ENCODE results near the gene RNF4.
A peak's percentile ranks its signal among the peaks of the same experiment; 100 is the strongest.

RNF4 gene

DNA sequence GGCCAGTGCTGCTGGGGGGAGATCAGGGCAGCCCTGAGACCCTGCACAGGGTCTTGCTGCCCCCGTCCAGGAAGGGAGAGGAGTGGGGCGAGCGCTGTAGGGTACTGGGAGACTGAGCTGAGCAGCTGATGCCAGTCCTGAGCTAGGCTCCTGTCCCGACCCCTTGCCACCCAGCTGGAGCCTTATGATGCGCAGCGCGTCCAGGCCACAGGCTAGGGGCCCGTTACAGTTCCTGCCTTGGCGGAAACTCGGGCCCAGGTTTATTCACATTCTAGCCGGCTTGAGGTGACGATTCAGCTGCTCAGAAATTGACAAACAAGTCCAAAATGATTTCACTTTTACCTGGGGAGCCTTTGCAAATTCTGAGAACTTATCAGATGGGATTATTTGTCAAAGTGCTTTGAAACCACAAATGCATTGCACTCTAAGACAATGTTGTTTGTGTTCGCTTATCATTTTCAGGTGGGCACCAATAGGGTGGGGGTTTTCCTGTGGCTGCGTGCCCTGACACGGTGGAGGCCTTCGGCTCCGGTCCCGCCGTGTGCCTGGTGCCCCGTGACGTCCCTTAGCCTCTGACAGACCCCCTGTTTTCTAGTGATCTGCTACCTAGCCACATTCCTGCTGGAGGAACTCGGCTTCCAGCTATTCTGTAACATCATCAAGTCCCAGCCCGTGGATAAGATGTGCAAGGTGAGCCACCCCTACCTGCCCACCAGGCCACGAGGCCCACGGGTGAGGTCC is 31.3 kb upstream of the RNF4 start:
- no peak for DNase-seq (ENCODE audit: low read depth in 2 of 2)

DNA sequence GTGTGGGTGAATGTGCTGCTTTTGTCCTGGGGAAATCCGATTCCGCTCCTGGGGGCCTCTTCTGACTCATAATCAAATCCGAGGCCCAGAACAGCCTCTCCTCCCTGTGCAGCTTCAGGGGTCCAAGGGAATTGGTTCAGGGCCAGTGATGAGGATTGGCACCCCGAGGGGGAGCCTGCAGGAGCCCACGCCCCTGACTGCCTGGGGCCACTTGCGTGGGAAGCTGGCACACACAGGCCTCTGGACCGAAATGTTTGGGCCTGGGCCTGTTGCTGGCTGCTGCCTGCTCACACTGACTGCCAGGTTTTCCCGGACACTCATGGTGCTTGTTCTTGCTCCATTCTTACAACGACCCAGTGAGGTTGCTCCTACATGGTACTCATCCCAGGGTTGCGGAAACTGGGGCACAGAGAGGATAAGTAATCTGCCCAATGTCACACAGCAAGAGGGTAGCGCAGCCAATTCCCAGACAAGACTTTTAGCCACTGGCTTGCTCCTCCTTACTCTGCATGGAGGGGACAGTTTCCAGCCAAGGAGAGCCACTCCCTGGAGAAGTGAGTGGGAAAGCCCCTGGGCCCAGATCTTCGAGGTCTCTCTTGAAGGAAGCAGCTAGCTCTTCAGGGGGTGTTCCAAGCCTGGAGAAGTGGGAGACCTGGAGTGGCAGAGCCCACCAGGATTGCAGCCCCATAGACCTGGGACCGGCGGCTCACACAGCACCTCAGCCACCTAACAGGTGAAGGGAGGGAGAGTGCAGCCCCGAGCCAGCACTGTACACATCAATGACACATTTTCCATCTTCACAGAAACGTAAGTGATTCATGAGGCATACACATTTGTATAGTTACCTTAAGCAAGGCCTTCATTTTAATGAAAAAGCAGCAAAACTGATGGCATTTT is 29.8 kb upstream of the RNF4 start:
- no peak for DNase-seq (ENCODE audit: low read depth in 2 of 2)

GRCh38 chr4:2441393-2442174 is 27.3 kb upstream of the RNF4 start:
- DNase-seq (ENCODE audit: low read depth in 2 of 2): peak; percentile 24 to 48

GRCh38 chr4:2442175-2442993 is 26.5 kb upstream of the RNF4 start:
- no peak for DNase-seq (ENCODE audit: low read depth in 2 of 2)

DNA sequence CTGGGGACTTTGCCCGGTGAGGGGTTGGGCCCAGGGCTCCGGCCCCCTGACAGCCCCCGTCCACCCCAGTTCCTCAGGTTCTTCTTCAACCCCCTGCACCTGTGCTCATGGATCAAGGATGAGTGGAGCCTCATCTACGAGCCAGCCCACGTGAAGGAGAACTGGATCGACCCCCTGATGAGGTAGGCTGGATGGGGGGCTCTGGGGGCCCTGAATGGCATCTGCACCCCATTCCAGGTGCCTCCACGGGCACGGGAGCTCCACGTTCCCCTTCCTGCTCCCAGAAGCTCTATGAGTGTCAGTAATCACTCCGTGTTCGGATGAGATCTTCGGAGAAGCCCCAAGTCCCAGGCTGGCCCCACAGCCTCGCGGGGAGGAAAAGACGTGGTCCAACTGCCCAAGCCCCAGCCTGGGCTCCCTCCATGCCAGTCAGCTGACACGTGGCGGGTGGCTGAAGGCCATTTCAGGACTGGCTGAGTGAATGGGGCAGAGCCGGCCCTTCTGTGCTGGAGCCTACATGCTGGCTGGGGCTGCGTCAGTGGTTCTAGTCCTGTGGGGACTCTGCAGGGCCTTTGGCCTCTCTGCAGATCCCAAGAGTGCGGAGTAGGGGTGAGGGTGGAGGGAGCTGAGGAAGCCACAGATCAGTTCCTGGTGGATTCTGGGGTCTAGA is 25.7 kb upstream of the RNF4 start:
- DNase-seq (ENCODE audit: low read depth in 2 of 2): no peak

DNA sequence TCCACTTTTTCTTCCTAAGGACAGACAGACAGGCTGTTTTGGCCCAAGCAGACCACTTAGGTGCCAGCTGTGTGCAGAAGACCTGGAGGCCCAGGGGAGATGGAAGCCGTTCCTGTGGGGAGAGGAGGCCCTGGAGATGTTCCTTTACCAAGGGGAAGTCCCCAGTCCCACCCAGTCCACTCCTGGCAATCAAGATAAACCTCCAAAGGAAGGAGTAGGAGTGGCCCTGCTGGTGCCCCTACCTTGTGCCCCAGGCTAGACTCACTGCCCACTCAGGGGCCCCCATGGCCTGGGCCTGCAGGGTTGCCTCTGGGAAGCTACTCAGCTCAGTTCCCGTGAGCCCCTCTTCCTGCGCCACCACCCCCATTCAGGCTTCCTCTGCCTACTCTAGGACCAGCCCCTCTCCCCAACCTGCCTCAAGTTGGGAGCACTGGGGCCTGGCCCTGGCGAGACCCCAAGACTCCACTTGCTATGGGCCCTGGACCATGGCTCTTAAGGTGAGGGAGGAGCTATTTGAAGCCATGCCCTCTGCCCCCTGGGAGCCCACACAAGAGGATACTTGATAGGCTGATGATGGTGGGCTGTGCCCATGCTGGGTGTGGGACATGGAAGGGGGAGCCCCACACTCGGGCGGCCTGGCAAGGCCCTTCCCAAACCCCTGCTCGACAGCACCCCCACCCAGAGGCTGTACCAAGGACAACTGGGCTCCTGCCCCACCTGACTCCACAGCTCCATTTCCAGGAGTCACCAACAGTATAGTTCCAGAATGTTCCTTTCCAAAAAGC is 24.8 kb upstream of the RNF4 start:
- no peak for DNase-seq (ENCODE audit: low read depth in 2 of 2)

GRCh38 chr4:2445130-2445529 is 23.8 kb upstream of the RNF4 start:
- DNase-seq (ENCODE audit: low read depth in 2 of 2): no peak

DNA sequence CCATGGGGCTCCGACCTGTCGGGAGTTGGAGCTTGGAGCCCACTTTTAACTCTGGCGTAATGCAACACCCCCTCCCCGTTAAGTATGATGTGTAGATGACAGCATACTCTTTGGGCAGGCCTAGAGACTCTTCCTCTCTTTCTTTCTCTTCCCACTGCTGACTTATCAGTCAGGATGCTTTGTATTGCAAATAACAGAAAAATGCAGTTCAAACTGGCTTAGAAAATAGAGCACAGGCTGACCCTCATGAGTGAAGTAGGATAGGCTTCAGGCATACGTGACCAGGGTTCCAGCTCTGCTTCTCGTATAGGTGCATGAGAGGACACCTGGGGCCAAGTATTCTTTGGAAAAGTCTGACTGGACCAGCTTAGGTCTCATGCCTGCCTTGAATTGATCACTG is 23.3 kb upstream of the RNF4 start:
- no peak for DNase-seq (ENCODE audit: low read depth in 2 of 2)

GRCh38 chr4:2446656-2447564 is 22.0 kb upstream of the RNF4 start:
- DNase-seq (ENCODE audit: low read depth in 2 of 2): no peak

GRCh38 chr4:2448589-2448988 is 20.3 kb upstream of the RNF4 start:
- no peak for DNase-seq (ENCODE audit: low read depth in 2 of 2)

DNA sequence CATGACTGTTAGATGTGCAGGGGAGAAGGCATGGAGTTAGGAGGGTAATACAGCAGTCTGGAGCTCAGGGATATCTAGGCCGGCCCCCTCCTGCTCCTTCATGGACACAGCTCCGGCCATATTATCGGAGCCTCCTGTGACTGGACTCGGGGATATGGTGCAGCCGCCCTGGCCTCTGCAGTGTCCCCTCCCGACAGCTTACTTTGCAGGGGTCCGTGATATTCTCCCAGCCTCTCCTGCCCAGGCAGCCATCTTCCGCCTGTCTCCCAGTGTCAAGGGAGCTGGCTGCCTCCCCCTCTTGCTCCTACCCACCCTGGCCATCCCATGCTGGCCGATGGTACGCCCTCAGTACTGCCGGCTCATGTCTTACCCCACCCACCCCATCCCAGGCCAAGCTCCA is 19.9 kb upstream of the RNF4 start:
- DNase-seq (ENCODE audit: low read depth in 2 of 2): no peak

GRCh38 chr4:2449511-2450392 is 19.2 kb upstream of the RNF4 start:
- DNase-seq (ENCODE audit: low read depth in 2 of 2): no peak

DNA sequence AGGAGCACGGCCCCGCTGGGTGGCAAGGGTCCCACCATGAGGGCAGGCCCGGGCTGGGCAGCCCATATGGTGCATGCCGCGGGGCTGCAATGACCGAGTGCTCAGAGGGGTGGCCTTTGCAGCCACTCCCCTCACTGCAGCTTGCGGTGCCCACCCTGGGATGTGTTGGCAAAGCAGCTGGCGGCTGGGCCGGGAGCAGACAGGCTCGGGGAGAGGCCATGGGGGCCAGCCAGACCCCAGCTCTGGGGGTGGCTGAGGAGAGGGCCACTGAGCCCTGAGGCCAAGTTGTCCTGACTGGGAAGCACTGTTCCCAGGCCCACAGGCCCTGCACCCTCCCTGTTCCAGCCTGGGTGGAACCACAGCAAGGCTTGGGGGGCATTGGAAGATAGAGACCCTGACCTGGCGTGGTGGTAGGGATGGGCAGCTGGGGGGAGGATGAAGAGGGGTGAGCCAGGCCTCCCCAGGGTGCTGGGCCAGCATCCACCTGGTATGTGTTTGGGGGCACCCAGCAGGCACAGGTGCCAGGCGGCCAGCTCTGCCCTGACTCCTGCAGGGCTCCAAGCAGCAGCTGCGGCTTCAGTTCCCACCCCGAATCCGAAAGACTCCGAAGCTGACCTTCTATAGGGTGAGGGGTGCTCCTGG is 18.4 kb upstream of the RNF4 start:
- no peak for DNase-seq (ENCODE audit: low read depth in 2 of 2)

DNA sequence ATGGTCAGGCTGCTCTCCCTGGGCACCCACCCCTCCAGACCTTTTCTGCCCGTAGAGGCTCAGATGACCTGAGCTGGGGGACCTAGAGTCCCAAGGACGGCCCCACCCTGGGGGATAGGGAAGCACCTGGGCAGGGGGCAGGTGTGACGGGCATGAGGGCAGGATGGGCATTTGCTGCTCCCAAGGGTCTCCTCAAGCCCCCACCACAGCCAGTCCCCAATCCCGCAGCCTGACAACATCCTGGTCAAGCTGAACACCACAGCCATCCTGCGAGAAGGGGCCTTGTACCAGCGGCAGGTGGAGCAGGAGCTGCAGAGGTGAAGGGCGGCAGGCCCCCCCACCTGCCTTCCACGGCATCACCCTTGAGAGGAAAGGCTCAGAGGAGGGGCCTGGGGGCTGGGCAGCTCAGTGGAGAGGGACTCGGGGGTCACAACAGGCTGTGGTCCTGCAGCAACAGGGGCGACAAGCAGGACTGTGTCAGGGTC is 17.8 kb upstream of the RNF4 start:
- no peak for DNase-seq (ENCODE audit: low read depth in 2 of 2)

- DNase-seq (ENCODE audit: low read depth in 2 of 2): no peak
Observed at GRCh38 chr4:2451821-2452785, 16.8 kb upstream of the RNF4 start.

Data from stimulated activated CD8-positive, alpha-beta memory T cell treated with anti-CD3 and anti-CD28 coated beads, Interleukin-2, amount 100 ng/mL, for 1 hour (primary cell).